ENCODE data around the gene ANKRD2. TPM values are rescaled to one million over a fixed set of nuclear protein-coding genes. Genes with fewer than 3 reads are reported as not detected.

Gene ANKRD2
- total and polyA plus RNA-seq, 10 of the 15 experiments (the other 5 are each of a cell fraction or from before 2014, with no cell fraction given): 0.18 to 0.23 TPM; not detected in 8

GRCh38 chr10:97583476-97583875 is 10.9 kb downstream of the ANKRD2 start:
- DNase-seq (ENCODE audit: low read depth, low spot score): no peak
- Histone ChIP-seq H4K20me1 (ENCODE audit: control insufficient read depth, insufficient read depth) (no peaks in the 10 kb centered on the region), H3K27me3 (replicated peaks in 1 of 2; ENCODE audit: control insufficient read depth in 2 of 2, insufficient read depth in 2 of 2, low read length in 1 of 2) (no peaks in the 10 kb centered on the region), H3K9me3 (replicated peaks; ENCODE audit: control insufficient read depth, insufficient read depth, low read length) (no peaks in the 10 kb centered on the region), H3K36me3 (ENCODE audit: control insufficient read depth in 2 of 2, insufficient read depth in 2 of 2, low read length in 1 of 2) (no peaks in the 10 kb centered on the region), H3K4me2 (ENCODE audit: control insufficient read depth, insufficient read depth) (no peak overlapping the region), H3K4me3 (no peak overlapping the region), H3K4me1 (ENCODE audit: control insufficient read depth, insufficient read depth, low read length) (no peaks in the 10 kb centered on the region), H2AFZ (ENCODE audit: control insufficient read depth, low read depth, low read length) (no peak overlapping the region), H3K79me2 (ENCODE audit: control insufficient read depth, insufficient read depth, low read length) (no peaks in the 10 kb centered on the region), H3K9ac (ENCODE audit: control insufficient read depth, insufficient read depth, low read length) (no peak overlapping the region), H3K27ac (ENCODE audit: control insufficient read depth, insufficient read depth) (no peak overlapping the region)
- CTCF ChIA-PET: interaction anchor here (0.6 to 4.7 kb wide), 2 partner anchors 11 to 474 kb away, joined by 3 to 29 read pairs; partner anchors contain the start of gene ANKRD2
- WGBS (ENCODE audit: insufficient coverage, insufficient replicate concordance, low lambda C conversion rate, missing lambda C conversion rate): 32% methylated on average over 13 of the region's 13 CpGs
- FAIRE-seq: no peak
- no peak for ATAC-seq
- POLR2A ChIA-PET: interaction anchor here (1.1 kb wide), 1 partner anchor 19 kb away, joined by 3 read pairs; no protein-coding TSS in a partner anchor
- intact Hi-C loops (cut with micrococcal nuclease; ENCODE audit: unreplicated experiment) (no loop called here), in situ Hi-C loops (cut with MboI) (no loop called here)
- RAD21 ChIA-PET (ENCODE audit: unreplicated experiment): interaction anchor here (0.9 kb wide), 1 partner anchor 30 kb away, joined by 3 read pairs; no protein-coding TSS in a partner anchor
- SMC1A ChIA-PET (ENCODE audit: uncharacterized antibody, unreplicated experiment): interaction anchor here (1.9 kb wide), 1 partner anchor 12 kb away, joined by 7 read pairs; no protein-coding TSS in a partner anchor
- no TSS peak for BruUV-seq (replicated peaks)
- TF ChIP-seq E2F8 (IDR thresholded peaks at IDR 0.05; ENCODE audit: low read depth, partially characterized antibody): no peak
- no peak for TF ChIP-seq FOXM1 (IDR thresholded peaks at IDR 0.05; ENCODE audit: low read depth, low read length)
- TF ChIP-seq IRF4 (IDR thresholded peaks at IDR 0.05; ENCODE audit: low read depth, low read length): no peak
- no peak for TF ChIP-seq IRF3 (IDR thresholded peaks at IDR 0.05)
- TF ChIP-seq ASH2L (IDR thresholded peaks at IDR 0.05; ENCODE audit: borderline replicate concordance, low read depth): no peak
- no peak for TF ChIP-seq ZBTB40 (IDR thresholded peaks at IDR 0.05; ENCODE audit: borderline replicate concordance)
- TF ChIP-seq BHLHE40 (IDR thresholded peaks at IDR 0.05; ENCODE audit: borderline replicate concordance in 1 of 2, low read depth in 2 of 2, low read length in 1 of 2): no peak
- no peak for TF ChIP-seq ZNF274 (IDR thresholded peaks at IDR 0.05; ENCODE audit: insufficient read depth, insufficient read length)
- TF ChIP-seq SREBF2 (IDR thresholded peaks at IDR 0.05; ENCODE audit: low read length): no peak
- TF ChIP-seq IKZF2 (IDR thresholded peaks at IDR 0.05): no peak
- TF ChIP-seq JUNB (IDR thresholded peaks at IDR 0.05): no peak
- no peak for TF ChIP-seq RELB (IDR thresholded peaks at IDR 0.05; ENCODE audit: low read depth)
- TF ChIP-seq IRF5 (IDR thresholded peaks at IDR 0.05; ENCODE audit: borderline replicate concordance): no peak

Data from GM12878 (cell line).